Measurements from ENCODE around the gene APC2.
"Not testable (repeated sequence)": the region's sequence is repeated elsewhere in the genome, so short reads cannot be mapped to it uniquely, and the experiment has no call there.

Gene APC2

DNA sequence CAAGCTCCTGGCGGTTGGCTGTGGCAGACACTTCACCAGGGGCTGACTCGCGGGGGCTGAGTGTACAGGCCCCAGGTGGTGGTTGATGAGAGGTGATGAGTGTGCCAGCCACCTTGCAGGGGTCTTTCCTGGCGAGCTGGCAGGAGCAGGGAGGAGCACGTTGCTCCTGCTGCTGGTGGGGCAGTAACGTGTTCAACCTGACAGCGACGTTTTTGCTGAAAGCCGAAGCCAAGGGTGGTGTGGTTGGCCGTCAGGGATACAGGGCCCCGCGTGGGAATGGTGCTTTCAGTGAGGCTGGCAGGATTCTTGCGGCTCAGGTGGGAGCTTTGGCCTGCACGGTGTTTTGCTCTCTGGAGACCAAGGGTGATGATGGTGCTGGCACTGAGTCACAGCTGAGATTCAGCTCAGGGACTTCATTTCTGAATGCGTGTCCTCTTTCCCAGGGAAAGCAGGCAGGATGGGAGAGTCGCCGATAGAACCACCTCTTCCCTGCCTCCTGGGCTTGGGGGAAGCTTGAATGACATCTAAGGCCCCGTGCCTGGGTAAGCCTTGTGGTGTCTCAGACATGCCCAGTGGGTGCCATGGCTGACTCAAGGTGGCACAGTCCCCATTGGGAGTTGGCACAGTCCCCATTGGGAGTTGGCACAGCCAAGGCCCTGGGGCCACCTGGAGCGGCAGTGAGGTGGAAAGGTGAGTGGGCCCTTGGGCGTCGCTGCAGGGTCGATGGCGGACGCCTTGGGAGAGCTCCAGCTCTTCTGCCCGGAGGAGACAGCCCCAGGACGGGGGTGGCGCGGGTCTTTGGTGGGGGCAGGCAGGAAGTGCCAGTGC, 33.7 kb upstream of the APC2 start:
- DNase-seq (ENCODE audit: low read depth in 2 of 2): no peak

DNA sequence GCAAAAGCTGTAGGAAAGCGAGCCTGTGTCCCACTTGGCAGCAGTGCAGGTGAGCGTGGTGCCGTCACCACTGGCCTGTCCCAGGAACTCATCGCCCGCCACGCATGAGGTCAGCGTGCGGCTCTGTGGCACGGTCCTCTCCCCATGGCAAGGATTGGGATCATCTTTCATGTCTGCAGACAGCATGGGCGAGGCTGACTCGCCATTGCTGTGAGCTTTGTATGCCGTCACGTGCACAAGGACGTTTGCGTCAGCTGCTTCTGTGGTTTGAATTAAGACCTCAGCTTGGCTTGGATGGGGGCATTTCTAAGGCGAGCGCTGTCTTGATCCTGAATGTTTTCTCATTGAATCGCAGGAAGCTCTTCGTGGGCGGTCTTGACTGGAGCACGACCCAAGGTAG, 32.8 kb upstream of the APC2 start:
- no peak for DNase-seq (ENCODE audit: low read depth in 2 of 2)

DNA sequence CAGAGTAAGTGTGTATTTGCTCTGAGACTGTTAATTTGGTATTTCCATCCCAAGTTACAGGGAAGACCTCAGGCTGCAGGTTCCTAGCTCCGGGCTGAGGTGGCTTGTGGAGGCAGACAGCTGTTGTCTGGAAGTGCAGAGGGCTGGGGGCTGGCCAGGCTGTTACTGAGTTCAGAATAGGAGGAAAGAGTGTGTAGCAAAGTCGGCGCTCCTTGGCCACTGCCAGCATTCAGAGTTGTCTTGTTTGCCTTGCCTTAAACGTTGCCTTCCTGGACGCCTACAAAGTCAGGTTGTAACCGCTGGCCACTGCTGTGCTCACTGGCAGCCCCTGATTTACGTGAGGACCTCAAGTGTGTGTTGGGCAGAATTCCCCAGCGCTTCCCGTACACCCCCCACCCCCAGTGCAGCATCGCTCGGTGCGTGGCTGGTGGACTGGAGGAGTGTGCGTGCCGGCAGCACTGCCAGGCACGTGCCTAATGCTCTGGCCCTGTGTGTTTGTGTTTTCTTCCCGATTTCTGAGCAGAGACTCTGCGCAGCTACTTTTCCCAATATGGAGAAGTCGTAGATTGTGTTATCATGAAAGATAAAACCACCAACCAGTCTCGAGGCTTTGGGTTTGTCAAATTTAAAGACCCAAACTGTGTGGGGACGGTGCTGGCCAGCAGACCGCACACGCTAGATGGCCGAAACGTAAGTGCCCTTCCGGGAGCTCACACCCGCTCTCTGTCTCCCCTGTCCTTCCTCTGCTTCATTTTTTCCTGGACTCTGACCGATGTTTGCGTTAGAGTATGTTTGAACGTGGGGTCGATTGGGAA, 32.0 kb upstream of the APC2 start:
- DNase-seq (ENCODE audit: low read depth in 2 of 2): no peak

DNA sequence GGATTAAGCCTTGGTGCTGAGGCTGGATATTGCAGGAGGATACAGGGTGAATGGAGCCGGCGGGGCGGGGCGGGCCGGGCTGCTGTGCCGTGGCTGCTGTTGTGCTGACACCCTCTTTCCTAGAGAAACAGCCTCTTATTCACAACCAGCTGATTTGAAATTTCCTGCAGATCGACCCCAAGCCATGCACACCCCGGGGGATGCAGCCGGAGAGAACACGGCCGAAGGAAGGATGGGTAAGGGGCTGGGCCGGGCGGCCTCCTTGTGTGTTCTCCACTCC, 31.5 kb upstream of the APC2 start:
- DNase-seq (ENCODE audit: low read depth in 2 of 2): no peak

DNA sequence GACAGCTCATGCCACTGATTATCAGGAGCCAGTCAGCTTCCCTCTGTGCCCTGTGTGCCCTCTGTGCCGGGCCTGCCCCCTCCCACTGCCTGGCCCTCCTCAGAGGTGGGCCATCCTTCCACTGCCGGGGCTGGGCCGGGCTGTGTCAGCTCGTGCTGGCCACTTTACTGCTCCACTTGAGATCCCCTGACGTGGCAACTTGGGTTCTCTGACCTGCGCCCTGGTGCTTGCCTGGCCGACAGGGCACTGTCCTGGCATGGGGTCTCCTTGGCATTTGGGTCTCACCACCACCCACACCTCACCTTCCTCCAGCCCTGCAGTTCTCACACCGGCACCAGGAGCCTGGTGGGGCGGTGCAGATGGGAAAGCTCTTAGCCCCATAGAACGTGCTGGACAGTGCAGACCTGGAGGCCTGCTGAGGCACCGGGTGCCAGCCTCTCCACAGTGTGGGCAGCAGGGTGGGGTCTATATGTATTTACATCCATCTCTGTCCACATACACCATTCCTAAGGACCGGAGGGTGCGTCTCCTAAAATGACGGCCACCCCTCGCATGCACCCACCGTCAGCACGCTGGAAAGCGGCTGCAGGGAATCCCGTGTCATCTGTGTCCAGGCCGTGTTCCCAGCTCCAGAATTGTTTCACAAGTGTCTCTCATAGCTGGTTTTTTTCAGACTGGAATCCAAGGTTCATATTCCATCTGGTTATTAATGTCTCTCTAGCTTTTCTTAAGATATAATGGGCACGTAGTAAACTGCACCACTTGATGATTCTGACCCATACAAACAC, 30.8 kb upstream of the APC2 start:
- no peak for DNase-seq (ENCODE audit: low read depth in 2 of 2)

DNA sequence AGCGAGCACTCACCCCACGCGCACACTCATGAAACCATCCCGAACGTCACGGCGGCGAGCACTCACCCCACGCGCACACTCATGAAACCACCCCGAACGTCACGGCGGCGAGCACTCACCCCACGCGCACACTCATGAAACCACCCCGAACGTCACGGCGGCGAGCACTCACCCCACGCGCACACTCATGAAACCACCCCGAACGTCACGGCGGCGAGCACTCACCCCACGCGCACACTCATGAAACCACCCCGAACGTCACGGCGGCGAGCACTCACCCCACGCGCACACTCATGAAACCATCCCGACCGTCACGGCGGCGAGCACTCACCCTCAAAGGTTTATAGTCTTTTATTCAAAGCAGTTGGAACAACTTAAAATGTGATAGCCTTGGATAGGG, 29.8 kb upstream of the APC2 start:
- not testable (repeated sequence) for DNase-seq (ENCODE audit: low read depth in 2 of 2)

DNA sequence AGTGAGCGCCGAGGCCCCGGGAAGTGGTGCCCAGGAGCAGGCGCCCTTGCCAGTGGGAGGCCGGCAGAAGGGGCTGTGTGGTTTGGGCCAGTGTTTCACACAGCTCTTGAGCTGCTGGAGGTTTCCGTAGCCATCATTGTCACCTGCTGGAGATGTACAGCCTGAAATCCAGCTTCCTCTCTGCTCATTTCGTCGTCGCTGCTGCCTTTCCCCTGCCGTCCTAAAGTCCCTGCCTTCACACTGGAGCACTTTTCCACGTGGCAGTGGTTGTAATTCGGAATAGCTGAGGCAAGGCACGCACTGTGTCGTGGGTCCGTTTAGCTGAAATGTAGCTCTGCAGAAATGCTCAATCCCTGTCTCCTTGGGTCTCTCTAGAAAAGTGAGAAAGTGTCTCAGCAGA, 29.3 kb upstream of the APC2 start:
- DNase-seq (ENCODE audit: low read depth in 2 of 2): no peak

DNA sequence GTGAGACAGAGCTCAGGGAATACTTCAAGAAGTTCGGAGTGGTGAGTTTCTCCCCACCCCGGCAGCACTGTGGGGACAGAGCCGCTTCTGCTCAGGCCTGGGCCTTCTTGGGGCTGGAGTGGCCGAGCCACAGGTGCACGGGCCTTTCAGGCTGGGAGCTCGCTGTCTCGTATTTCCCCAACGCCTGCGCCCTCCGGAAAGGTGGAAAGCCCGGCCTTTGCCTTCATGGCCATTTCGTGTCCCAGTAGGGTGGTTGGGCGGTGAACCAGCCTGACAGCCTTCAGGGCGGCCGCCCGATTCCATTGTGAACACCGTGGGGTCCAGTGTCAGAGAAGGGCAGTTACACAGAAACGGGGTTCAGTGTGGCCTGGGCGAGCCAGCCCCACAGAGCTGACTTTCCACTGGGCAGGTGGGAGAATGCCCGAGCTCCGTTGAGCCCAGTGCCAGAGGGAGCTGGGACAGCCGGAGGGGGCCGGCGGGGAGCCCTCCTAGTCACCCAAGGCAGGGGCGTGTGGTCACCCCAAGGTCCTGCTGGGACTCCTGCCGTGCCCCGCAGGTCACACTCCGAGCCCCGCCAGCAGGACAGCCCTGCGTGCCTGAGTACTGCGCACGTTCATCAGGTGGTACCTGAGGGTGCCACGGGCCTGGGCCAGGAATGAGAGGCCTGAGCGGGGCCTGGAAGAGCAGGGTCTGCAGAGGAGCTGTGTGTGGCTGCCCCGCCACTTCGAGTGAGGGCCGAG, 28.5 kb upstream of the APC2 start:
- no peak for DNase-seq (ENCODE audit: low read depth in 2 of 2)

DNA sequence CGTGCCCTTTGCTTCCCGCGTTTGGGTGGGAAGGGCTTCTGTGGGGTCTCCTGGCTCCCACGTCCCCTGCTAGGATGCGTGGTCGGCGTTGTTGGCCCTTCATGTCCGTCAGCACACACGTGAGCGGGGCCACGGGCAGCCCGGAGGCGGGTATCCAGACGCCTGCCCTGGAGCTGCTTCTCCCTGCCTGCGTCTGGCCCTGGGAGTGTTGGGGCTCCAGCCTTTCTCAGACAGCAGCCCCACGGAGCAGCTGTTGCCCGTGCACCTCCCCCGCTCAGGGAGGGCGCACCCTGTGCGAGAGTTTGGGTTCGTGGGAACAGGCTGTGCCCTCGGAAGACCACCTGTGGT, 28.0 kb upstream of the APC2 start:
- no peak for DNase-seq (ENCODE audit: low read depth in 2 of 2)

DNA sequence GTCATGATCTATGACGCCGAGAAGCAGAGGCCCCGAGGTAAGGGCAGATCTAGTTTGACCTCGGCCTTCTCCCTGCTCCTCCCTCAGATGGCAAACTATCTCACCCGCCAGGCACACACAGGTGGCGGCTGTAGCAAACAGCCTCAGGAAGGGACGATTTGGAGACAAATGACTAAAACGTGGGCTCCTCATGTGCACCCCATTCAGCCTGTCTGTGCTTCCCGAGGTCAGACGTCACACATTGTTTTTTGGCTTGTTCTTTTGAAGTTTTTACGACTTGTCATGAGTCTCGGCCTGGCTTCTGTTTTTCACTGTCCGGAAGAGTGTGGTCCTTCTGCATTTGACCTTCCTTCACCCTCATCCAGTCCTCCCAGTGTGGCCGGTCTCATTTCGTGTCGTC, 27.6 kb upstream of the APC2 start:
- no peak for DNase-seq (ENCODE audit: low read depth in 2 of 2)

DNA sequence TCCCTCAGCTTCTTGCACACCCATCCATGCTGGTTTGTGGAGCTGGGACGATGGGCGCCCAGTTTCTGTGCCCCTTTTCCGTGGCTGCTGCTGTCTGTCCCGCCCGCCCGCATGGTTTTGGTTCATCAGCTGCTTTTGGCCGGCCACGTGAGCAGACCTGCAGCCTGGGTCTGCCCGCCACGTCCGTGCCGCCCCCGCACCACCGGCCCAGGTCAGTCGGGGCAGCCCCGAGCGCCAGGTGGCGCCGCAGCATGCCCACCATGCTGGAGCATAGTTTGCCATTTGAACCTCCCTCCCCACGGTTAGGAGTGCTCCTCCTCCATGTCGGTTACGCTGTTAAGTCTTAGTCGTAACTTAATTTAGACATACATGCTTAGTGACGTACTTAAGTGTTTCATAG, 27.0 kb upstream of the APC2 start:
- no peak for DNase-seq (ENCODE audit: low read depth in 2 of 2)

DNA sequence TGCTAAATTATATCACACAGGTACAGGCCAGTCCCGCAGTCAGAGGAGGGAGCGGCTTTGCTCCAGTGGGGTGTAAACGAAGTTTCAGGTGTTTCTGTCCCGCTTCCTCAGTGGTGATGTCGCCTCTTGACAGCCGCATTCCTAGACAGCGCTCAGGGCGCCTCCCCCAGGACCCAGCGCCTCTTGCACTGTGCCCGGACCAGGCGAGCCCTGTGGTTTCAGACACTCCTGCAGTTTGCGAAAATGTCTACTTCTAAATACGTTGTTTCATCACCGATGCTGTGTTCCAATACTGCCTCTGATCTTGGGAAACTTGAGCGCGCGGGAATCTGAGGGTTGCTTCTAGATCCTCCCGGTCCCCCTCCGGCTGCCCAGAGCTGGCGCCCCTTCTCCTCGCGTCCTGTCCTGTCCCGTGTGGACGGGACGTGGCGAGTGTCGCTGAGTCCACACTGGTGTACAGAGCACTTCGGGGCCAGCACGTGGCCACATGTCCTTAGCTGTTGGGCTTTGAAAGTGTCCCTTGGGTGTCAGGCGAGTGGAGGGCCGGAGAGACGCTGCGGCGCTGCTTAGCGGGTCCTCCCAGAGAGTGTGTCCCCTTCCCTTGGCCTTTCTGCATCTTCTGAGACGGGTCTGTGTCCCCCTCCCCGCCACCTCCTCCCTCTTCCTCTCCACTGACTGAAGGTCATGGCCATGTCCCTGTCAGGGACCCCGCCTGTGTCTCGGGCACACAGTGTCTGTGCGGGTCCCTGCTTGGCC, 26.3 kb upstream of the APC2 start:
- DNase-seq (ENCODE audit: low read depth in 2 of 2): no peak

DNA sequence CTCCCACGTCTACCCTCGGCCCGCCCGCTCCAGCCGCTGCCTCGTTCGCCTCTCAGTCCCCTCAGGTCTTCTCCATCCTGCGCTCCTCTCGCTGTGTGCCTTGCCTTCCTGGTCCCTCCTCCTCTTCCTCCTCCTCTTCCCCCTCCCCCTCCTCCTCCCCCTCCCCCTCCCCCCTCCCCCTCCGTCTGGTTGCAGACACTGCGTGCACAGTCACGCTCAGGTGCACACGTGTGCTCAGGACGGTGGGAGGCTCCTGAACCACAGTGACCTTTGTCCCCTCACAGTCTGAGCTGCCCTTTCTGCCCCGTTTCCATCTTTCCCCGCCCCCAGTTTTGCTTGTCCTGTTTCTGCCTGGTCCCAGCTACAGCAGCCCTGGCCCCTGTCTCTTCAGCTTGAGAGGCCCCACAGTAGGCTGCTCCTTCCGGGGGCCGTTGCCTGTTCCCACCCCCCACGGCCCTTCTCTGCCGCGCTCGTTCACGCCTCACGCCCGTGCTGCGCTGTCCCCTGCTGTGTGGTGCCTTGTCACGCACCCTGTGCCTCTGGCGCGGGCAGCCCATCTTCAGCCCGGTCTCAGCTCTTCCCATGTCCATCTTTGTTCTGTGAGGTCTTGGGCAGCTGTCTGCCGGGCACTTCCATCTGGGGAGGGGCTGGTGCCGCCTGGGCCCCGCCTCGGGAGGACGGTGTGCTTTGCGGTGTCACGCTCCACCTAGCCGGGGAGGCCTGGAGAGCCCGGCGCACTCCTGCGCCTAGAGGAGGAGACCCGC, 25.5 kb upstream of the APC2 start:
- no peak for DNase-seq (ENCODE audit: low read depth in 2 of 2)

DNA sequence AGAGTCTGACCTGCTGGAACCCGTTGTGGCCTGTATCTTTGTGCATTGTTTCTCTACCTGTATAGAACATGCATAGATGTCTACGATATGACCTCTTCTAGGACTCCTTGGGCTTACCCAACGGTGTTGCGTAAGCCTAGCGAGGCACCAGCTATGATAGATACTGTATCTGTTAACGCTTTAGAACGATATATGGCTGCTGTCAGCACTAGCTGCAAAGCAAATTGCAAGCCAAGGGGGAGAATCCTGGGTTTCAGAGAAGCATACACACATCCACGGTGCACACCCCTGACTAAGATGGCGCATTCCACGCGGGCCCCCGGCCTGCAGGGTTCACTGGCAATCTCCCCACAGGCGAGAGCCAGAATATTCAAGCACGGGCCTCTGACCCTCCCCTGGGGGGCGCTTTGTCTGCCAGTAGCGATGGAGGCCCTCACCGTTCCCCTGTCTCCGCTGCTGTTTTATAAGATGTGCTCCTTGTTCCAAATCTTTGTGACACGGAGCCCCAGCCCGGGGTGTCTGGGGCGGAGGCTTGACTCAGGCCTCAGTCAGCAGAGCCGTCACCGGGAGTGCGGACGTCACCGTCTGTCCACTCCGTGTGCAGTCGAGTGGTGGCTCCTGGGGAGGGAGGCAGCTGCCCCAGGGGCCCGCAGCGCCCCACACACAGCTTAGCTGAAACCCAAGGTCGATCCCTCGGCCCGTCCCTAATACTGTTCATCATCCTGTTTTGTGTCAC, 24.7 kb upstream of the APC2 start:
- DNase-seq (ENCODE audit: low read depth in 2 of 2): no peak

DNA sequence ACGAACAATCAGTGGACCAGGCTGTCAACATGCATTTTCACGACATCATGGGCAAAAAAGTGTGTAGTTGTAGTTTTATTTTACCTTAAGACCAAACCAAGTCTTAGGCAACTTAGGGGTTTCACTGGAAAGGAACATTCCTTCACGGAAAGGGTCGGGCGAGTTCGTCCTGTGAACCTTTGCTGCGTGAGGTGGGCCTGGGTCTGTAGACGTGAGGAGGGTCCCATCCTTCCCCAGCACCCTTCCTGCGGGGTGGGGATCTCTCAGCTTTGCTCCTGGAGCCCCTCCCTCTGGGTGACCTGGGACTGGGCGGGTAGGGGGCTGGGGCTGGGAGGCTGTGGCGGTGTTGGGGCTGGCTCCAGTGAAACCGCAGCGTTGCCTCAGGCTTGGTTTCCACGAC, 24.0 kb upstream of the APC2 start:
- DNase-seq (ENCODE audit: low read depth in 2 of 2): no peak

DNA sequence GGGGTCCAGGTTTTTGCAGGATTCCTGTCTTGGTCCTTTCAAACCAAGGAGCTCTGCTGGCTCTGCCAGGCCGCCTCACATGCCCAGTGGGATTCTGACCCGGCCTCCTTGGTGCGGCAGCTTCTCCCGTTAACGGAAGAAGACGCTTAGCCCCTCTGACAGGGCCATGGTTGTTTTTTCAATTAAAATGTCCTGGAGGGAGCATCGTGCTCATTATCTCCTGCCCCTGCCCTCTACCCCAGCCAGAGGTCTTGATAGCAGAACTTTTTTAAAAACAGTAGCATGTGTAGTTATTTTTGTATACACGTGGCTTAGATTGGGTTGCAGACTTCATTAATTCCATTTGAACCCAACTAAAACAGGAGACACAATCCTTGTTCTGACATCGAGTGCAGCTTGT, 23.2 kb upstream of the APC2 start:
- DNase-seq (ENCODE audit: low read depth in 2 of 2): no peak

DNA sequence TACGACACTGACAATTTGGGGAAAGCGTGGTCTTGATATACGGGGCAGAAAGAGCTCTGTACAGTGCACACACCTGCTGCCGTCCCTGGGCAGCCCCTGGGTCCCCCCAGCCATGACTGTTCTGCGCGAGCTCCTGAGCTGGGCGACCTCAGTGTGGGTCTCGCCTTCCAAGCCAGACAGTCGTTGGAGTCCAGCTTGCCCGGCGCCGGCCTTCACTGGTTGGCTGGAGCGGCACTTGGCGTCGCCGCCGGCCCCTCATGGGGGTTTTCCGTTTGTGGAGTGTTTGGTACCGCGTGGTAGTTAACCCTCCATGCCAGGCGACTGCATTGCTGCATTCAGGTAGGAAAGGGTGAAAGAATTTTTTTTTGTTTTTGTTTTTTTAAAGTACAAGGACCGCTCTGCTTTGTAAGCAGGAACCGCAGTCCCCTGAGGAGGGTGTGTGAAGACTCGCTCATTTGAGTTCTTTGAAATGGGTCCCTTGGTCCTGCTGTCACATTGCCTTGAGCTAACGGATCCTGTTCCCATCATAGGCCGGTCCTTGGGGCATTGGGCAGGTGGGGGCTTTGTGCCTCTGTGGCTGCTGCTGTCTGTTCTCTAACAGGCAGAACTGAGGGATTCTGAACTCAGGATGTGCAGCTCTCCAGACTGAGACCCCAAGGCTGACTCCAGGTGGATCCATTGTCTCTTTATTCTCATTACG, 22.6 kb upstream of the APC2 start:
- no peak for DNase-seq (ENCODE audit: low read depth in 2 of 2)

DNA sequence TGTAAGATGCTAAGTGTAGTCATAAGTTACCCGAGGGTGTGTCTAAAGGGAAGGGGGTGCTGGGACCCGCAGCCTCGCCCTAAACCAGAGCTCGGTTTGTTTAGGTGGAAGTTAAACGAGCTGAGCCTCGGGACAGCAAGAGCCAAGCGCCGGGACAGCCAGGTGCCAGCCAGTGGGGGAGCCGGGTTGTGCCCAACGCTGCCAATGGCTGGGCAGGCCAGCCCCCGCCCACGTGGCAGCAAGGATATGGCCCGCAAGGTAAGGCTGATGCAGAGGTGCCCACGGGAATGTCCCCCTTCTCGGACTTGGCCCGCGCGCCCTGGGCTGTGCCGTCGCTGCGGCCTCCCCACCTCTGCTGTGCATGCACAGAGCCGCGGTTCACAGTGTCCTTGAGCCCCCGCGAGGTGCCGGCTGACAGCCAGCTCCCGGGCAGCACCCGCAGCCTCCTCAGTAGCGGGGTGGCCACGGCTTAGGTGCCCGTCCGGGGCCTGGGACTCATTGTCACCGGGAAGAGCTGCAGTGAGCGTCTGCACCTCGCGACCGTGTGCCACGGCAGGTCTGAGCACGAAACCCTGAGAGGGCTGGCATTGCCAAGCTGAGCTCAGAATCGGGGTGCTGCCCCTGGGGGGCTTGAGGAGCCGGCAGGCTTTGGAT, 21.1 kb upstream of the APC2 start:
- DNase-seq (ENCODE audit: low read depth in 2 of 2): no peak

DNA sequence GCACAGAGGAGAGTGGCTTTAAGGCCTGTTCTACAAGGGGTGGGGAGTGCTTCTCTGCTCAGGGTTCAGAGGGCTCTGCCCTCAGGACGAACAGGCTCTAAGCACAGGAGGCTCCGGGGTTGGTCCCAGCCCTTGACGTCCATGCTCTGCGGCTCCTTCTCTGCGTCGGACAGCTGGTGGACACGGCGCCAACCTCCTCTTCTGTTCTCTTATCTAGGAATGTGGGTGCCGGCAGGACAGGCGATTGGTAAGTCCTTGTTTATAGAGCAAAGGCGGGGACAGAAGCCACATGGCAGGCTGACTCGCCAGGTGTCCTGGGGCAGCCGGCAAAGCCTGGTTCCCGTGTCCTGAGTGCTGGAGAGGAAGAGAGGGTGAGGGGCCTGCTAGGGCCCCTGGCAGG, 20.2 kb upstream of the APC2 start:
- no peak for DNase-seq (ENCODE audit: low read depth in 2 of 2)

Data from stimulated activated CD8-positive, alpha-beta memory T cell treated with anti-CD3 and anti-CD28 coated beads, Interleukin-15, amount 100 ng/mL, for 4 hours (primary cell).